ENCODE results near the gene SLC16A5. TPM values are rescaled to one million over a fixed set of nuclear protein-coding genes. Genes with fewer than 3 reads are reported as not detected.
A peak's percentile ranks its signal among the peaks of the same experiment; 100 is the strongest.

SLC16A5 gene
- total and polyA plus RNA-seq, 2 donors from 2014 or later: 28.4 to 184 TPM

DNA sequence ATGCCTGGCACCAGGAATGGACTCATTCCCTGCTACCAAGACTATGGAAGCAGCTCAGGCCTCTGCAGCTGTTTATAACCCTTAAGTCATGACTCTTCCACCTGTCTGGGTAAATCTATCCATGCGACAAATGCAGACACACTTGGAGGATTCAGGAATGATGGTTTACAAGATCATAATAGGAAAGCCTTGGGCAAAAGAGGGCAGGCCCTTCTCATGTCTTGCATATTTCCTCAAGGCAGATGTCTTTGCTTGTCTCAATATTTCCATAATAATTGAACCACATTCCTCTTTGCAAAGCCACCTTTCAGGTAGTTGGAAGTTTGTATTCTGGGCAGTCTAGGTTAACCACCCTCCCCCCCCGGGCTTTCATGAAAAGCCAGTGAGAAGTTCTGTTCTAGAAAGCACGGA is 67.4 kb downstream of the SLC16A5 start:
- TF ChIP-seq, protein P1, sequence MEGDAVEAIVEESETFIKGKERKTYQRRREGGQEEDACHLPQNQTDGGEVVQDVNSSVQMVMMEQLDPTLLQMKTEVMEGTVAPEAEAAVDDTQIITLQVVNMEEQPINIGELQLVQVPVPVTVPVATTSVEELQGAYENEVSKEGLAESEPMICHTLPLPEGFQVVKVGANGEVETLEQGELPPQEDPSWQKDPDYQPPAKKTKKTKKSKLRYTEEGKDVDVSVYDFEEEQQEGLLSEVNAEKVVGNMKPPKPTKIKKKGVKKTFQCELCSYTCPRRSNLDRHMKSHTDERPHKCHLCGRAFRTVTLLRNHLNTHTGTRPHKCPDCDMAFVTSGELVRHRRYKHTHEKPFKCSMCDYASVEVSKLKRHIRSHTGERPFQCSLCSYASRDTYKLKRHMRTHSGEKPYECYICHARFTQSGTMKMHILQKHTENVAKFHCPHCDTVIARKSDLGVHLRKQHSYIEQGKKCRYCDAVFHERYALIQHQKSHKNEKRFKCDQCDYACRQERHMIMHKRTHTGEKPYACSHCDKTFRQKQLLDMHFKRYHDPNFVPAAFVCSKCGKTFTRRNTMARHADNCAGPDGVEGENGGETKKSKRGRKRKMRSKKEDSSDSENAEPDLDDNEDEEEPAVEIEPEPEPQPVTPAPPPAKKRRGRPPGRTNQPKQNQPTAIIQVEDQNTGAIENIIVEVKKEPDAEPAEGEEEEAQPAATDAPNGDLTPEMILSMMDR (IDR thresholded peaks at IDR 0.05; ENCODE audit: borderline replicate concordance, extremely low read depth, insufficient read depth): no peak
- Histone ChIP-seq H3K4me1 (ENCODE audit: control insufficient read depth in 2 of 3, insufficient read depth in 2 of 3, low read depth in 1 of 3, low read length in 3 of 3) (peaks cover 0 to 6% (median 5%) of the 10 kb centered on the region in 3 donors), H3K9me3 (ENCODE audit: control insufficient read depth in 2 of 3, insufficient read depth in 1 of 3, low read length in 3 of 3) (no peaks in the 10 kb centered on the region), H3K9ac (ENCODE audit: low read length in 3 of 3) (no peak overlapping the region), H3K4me3 (ENCODE audit: low read length in 3 of 3) (no peak overlapping the region), H3K27ac (ENCODE audit: low read depth in 2 of 2, low read length in 2 of 2) (no peak overlapping the region), H3K27me3 (ENCODE audit: control insufficient read depth, insufficient read depth, low read length) (no peaks in the 10 kb centered on the region), H3K36me3 (ENCODE audit: control insufficient read depth in 2 of 3, insufficient read depth in 3 of 3, low read length in 3 of 3) (no peaks in the 10 kb centered on the region)
- DNase-seq (peak in 3 of 5 donors; percentile 19 to 58 (median 45)), FAIRE-seq (no peak)
- intact Hi-C loops (cut with DNase I): no loop called here

Other genes with a start within 250 kb of the SLC16A5 start
- gene GRIN2C, start 228.1 kb upstream of the SLC16A5 start, total RNA-seq: 0.31 TPM
- gene GRIN2C, start 228.1 kb upstream of the SLC16A5 start, polyA plus RNA-seq (ENCODE audit: insufficient read depth, low read depth, low replicate concordance): 0.15 TPM
- 9.0 TPM for gene FDXR, start 215.0 kb upstream of the SLC16A5 start, total RNA-seq
- 15.2 TPM for gene FDXR, start 215.0 kb upstream of the SLC16A5 start, polyA plus RNA-seq (ENCODE audit: insufficient read depth, low read depth, low replicate concordance)
- not detected for gene FADS6, start 194.3 kb upstream of the SLC16A5 start, total RNA-seq
- not detected for gene FADS6, start 194.3 kb upstream of the SLC16A5 start, polyA plus RNA-seq (ENCODE audit: insufficient read depth, low read depth, low replicate concordance)
- gene USH1G, start 164.7 kb upstream of the SLC16A5 start, total RNA-seq: 0.22 TPM
- gene USH1G, start 164.7 kb upstream of the SLC16A5 start, polyA plus RNA-seq (ENCODE audit: insufficient read depth, low read depth, low replicate concordance): 0.17 TPM
- gene OTOP2, start 163.7 kb upstream of the SLC16A5 start, total RNA-seq: not detected
- gene OTOP2, start 163.7 kb upstream of the SLC16A5 start, polyA plus RNA-seq (ENCODE audit: insufficient read depth, low read depth, low replicate concordance): not detected
- not detected for gene OTOP3, start 152.1 kb upstream of the SLC16A5 start, total RNA-seq
- gene OTOP3, start 152.1 kb upstream of the SLC16A5 start, polyA plus RNA-seq (ENCODE audit: insufficient read depth, low read depth, low replicate concordance): not detected
- gene HID1, start 115.2 kb upstream of the SLC16A5 start, total RNA-seq: 32.6 TPM
- gene HID1, start 115.2 kb upstream of the SLC16A5 start, polyA plus RNA-seq (ENCODE audit: insufficient read depth, low read depth, low replicate concordance): 13.6 TPM
- gene CDR2L, start 100.3 kb upstream of the SLC16A5 start, total RNA-seq: 29.3 TPM
- 12.5 TPM for gene CDR2L, start 100.3 kb upstream of the SLC16A5 start, polyA plus RNA-seq (ENCODE audit: insufficient read depth, low read depth, low replicate concordance)
- gene MRPL58, start 75.3 kb upstream of the SLC16A5 start, total RNA-seq: 23.1 TPM
- gene MRPL58, start 75.3 kb upstream of the SLC16A5 start, polyA plus RNA-seq (ENCODE audit: insufficient read depth, low read depth, low replicate concordance): 84.5 TPM
- 261 TPM for gene ATP5PD, start 41.0 kb upstream of the SLC16A5 start, total RNA-seq
- gene ATP5PD, start 41.0 kb upstream of the SLC16A5 start, polyA plus RNA-seq (ENCODE audit: insufficient read depth, low read depth, low replicate concordance): 916 TPM
- 30.2 TPM for gene KCTD2, start 40.7 kb upstream of the SLC16A5 start, total RNA-seq
- 26.0 TPM for gene KCTD2, start 40.7 kb upstream of the SLC16A5 start, polyA plus RNA-seq (ENCODE audit: insufficient read depth, low read depth, low replicate concordance)
- gene ARMC7, start 22.0 kb downstream of the SLC16A5 start, total RNA-seq: 31.8 TPM
- 35.1 TPM for gene ARMC7, start 22.0 kb downstream of the SLC16A5 start, polyA plus RNA-seq (ENCODE audit: insufficient read depth, low read depth, low replicate concordance)
- gene NT5C, start 43.8 kb downstream of the SLC16A5 start, total RNA-seq: 59.4 TPM
- 74.9 TPM for gene NT5C, start 43.8 kb downstream of the SLC16A5 start, polyA plus RNA-seq (ENCODE audit: insufficient read depth, low read depth, low replicate concordance)
- gene JPT1, start 66.6 kb downstream of the SLC16A5 start, total RNA-seq: 76.4 TPM
- gene JPT1, start 66.6 kb downstream of the SLC16A5 start, polyA plus RNA-seq (ENCODE audit: insufficient read depth, low read depth, low replicate concordance): 122 TPM
- gene SUMO2, start 95.0 kb downstream of the SLC16A5 start, total RNA-seq: 315 TPM
- gene SUMO2, start 95.0 kb downstream of the SLC16A5 start, polyA plus RNA-seq (ENCODE audit: insufficient read depth, low read depth, low replicate concordance): 279 TPM
- 67.1 TPM for gene NUP85, start 117.7 kb downstream of the SLC16A5 start, total RNA-seq
- 23.9 TPM for gene NUP85, start 117.7 kb downstream of the SLC16A5 start, polyA plus RNA-seq (ENCODE audit: insufficient read depth, low read depth, low replicate concordance)
- 49.2 TPM for gene GGA3, start 173.7 kb downstream of the SLC16A5 start, total RNA-seq
- gene GGA3, start 173.7 kb downstream of the SLC16A5 start, polyA plus RNA-seq (ENCODE audit: insufficient read depth, low read depth, low replicate concordance): 8.0 TPM
- gene MRPS7, start 173.9 kb downstream of the SLC16A5 start, total RNA-seq: 46.4 TPM
- 134 TPM for gene MRPS7, start 173.9 kb downstream of the SLC16A5 start, polyA plus RNA-seq (ENCODE audit: insufficient read depth, low read depth, low replicate concordance)
- 30.1 TPM for gene MIF4GD, start 183.3 kb downstream of the SLC16A5 start, total RNA-seq
- gene MIF4GD, start 183.3 kb downstream of the SLC16A5 start, polyA plus RNA-seq (ENCODE audit: insufficient read depth, low read depth, low replicate concordance): 28.2 TPM
- 11.2 TPM for gene SLC25A19, start 201.5 kb downstream of the SLC16A5 start, total RNA-seq
- gene SLC25A19, start 201.5 kb downstream of the SLC16A5 start, polyA plus RNA-seq (ENCODE audit: insufficient read depth, low read depth, low replicate concordance): 15.3 TPM